ENCODE data around the gene PRPF39.

- no peak for TF ChIP-seq POLR2A (IDR thresholded peaks at IDR 0.05)
- TF ChIP-seq, protein P1, sequence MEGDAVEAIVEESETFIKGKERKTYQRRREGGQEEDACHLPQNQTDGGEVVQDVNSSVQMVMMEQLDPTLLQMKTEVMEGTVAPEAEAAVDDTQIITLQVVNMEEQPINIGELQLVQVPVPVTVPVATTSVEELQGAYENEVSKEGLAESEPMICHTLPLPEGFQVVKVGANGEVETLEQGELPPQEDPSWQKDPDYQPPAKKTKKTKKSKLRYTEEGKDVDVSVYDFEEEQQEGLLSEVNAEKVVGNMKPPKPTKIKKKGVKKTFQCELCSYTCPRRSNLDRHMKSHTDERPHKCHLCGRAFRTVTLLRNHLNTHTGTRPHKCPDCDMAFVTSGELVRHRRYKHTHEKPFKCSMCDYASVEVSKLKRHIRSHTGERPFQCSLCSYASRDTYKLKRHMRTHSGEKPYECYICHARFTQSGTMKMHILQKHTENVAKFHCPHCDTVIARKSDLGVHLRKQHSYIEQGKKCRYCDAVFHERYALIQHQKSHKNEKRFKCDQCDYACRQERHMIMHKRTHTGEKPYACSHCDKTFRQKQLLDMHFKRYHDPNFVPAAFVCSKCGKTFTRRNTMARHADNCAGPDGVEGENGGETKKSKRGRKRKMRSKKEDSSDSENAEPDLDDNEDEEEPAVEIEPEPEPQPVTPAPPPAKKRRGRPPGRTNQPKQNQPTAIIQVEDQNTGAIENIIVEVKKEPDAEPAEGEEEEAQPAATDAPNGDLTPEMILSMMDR (IDR thresholded peaks at IDR 0.05) = no peak
Measured at GRCh38 chr14:45073231-45073879, 10.6 kb upstream of the PRPF39 start.
